MM.1S (cell line): ENCODE measurements around the gene SERPINB6.

ENCODE experiments used
- EZH2 ChIP-seq: fragments of 300-600 bp; sonication (generic); optimal IDR thresholded peaks from 2 replicates; pipeline ENCODE3; 2017; ENCODE audit warnings: low read depth, mild to moderate bottlenecking, antibody characterized with exemption, low read length, mixed read lengths
- EZH2phosphoT487 ChIP-seq: fragments of 300-600 bp; sonication (generic); IDR thresholded peaks from 2 replicates; pipeline ENCODE4 v1.6.1; 2018; ENCODE audit warnings: antibody characterized with exemption, low read length
- TF ChIP-seq, protein P1 (sequence below): fragments of 300-600 bp; sonication (generic); IDR thresholded peaks from 2 replicates; pipeline ENCODE4 v1.5.1; 2016; ENCODE audit warnings: antibody characterized with exemption, low read length, mixed read lengths

GRCh38 chr6:2980465-2980855, 9.1 kb upstream of the SERPINB6 start:
- TF ChIP-seq, protein P1, sequence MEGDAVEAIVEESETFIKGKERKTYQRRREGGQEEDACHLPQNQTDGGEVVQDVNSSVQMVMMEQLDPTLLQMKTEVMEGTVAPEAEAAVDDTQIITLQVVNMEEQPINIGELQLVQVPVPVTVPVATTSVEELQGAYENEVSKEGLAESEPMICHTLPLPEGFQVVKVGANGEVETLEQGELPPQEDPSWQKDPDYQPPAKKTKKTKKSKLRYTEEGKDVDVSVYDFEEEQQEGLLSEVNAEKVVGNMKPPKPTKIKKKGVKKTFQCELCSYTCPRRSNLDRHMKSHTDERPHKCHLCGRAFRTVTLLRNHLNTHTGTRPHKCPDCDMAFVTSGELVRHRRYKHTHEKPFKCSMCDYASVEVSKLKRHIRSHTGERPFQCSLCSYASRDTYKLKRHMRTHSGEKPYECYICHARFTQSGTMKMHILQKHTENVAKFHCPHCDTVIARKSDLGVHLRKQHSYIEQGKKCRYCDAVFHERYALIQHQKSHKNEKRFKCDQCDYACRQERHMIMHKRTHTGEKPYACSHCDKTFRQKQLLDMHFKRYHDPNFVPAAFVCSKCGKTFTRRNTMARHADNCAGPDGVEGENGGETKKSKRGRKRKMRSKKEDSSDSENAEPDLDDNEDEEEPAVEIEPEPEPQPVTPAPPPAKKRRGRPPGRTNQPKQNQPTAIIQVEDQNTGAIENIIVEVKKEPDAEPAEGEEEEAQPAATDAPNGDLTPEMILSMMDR, result no peak
- TF ChIP-seq EZH2phosphoT487, result no peak
- no peak for TF ChIP-seq EZH2
